BLaER1 treated with 17β-estradiol and CSF1 and Interleukin-3, amounts not matched to agents 10 nM and 100 nM (cell line): ENCODE data around the gene DOK3.

Source experiments
- H3K27ac ChIP-seq, 11 experiments: shearing (Covaris generic); formaldehyde crosslinking; 2 replicates each; pipeline ENCODE4 v1.8.1; 2022
- H3K27me3 ChIP-seq, 11 experiments: shearing (Covaris generic); formaldehyde crosslinking; 2 replicates each; pipeline ENCODE4 v1.8.1; 2022
- H3K36me3 ChIP-seq, 11 experiments: shearing (Covaris generic); formaldehyde crosslinking; 2 replicates each; pipeline ENCODE4 v1.8.1; 2022
- H3K4me1 ChIP-seq, 10 experiments: shearing (Covaris generic); formaldehyde crosslinking; 2 replicates each; pipeline ENCODE4 v1.8.1; 2022
- H3K4me2 ChIP-seq, 11 experiments: shearing (Covaris generic); formaldehyde crosslinking; 2 replicates each; pipeline ENCODE4 v1.8.1; 2022
- H3K4me3 ChIP-seq, 10 experiments: shearing (Covaris generic); formaldehyde crosslinking; 2 replicates each; pipeline ENCODE4 v1.8.1; 2022
- H3K9ac ChIP-seq, 11 experiments: shearing (Covaris generic); formaldehyde crosslinking; 2 replicates each; pipeline ENCODE4 v1.8.1; 2022
- H3K9me3 ChIP-seq, 11 experiments: shearing (Covaris generic); formaldehyde crosslinking; replicated peaks in 1 of 11; 2 replicates each; pipeline ENCODE4 v1.8.1; 2022
- H4K20me1 ChIP-seq, 11 experiments: shearing (Covaris generic); formaldehyde crosslinking; 2 replicates each; pipeline ENCODE4 v1.8.1; 2022
- Cebpa-rat ChIP-seq, 11 experiments: shearing (Covaris generic); IDR thresholded peaks; 2 replicates each; pipeline ENCODE4 v1.8.1; 2022

The DOK3 gene

DNA sequence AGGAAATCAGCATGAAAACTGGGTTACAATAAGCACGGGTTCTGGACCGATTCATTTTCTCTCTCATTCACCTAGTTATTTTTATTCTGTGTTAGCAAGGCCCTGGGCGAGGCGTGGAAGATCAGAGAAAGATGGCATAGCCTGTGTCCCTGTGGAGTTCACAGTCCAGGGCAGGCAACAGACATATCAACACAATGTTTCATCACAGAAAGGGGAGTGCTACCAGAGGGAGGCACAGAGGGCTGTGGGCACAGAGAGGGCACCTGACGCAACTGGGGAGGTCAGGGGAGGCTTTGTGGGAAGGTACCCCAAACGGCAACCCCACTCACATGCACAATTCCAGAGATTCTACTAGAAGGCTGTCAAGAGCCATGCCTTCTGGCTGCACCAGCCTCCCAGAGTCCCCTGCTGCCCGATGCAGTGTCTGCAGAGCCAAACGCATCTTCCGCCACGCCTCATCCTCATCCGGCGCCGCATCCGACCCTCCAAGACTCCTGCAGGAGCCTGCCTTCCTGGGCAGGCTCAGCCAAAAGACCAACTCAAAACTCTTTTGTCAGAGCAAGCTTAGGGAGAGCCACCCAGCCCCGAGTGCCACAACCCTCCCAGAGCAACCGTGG is 43.3 kb upstream of the DOK3 start:
- Histone ChIP-seq H3K9me3 (no peaks in the 10 kb centered on the region), H4K20me1 (peaks cover 33 to 62% (median 58%) of the 10 kb centered on the region in 11 experiments; a peak in 21 of 22 replicates), H3K27me3 (no peaks in the 10 kb centered on the region), H3K4me3 (peak overlapping the region; percentile 89 to 99 (median 92)), H3K27ac (peak overlapping the region in 9 of 11 experiments; percentile 83 to 93 (median 90); a peak in 18 of 22 replicates), H3K4me1 (peaks cover 35 to 63% (median 51%) of the 10 kb centered on the region in 10 experiments), H3K9ac (peak overlapping the region; percentile 89 to 97 (median 95)), H3K4me2 (peak overlapping the region; percentile 85 to 98 (median 96)), H3K36me3 (peaks cover 21 to 50% (median 44%) of the 10 kb centered on the region in 11 experiments; a peak in 21 of 22 replicates)
- 0 out of 22 replicates have a peak, but pooled peaks of 1 of the 11 experiments have one; percentile 18 for TF ChIP-seq Cebpa-rat (IDR thresholded peaks at IDR 0.05)

GRCh38 chr5:177550122-177550521 is 40.5 kb upstream of the DOK3 start:
- H3K4me3 ChIP-seq, result no peak overlapping the region
- H3K9ac ChIP-seq, result no peak overlapping the region
- peaks cover 21 to 72% (median 58%) of the 10 kb centered on the region in 11 experiments; a peak in 21 of 22 replicates for H3K36me3 ChIP-seq
- H3K27ac ChIP-seq, result no peak overlapping the region; a peak in 1 of 22 replicates
- peak overlapping the region in 7 of 11 experiments; percentile 0 to 39 (median 5); a peak in 7 of 22 replicates for H3K4me2 ChIP-seq
- H3K9me3 ChIP-seq, result no peaks in the 10 kb centered on the region
- no peak for TF ChIP-seq Cebpa-rat (IDR thresholded peaks at IDR 0.05)
- peaks cover 41 to 90% (median 83%) of the 10 kb centered on the region in 11 experiments; a peak in 21 of 22 replicates for H4K20me1 ChIP-seq
- H3K27me3 ChIP-seq, result no peaks in the 10 kb centered on the region
- peaks cover 49 to 88% (median 73%) of the 10 kb centered on the region in 10 experiments for H3K4me1 ChIP-seq

- Histone ChIP-seq H3K27me3 (no peaks in the 10 kb centered on the region), H3K4me3 (no peak overlapping the region), H3K9ac (peak overlapping the region in 3 of 11 experiments; percentile 4 to 9 (median 7); a peak in 3 of 22 replicates), H3K4me1 (peaks cover 47 to 95% (median 82%) of the 10 kb centered on the region in 10 experiments), H3K27ac (peak overlapping the region in 9 of 11 experiments; percentile 0 to 48 (median 24); a peak in 10 of 22 replicates), H3K36me3 (peaks cover 28 to 87% (median 67%) of the 10 kb centered on the region in 11 experiments; a peak in 21 of 22 replicates), H3K4me2 (peak overlapping the region in 6 of 11 experiments; percentile 13 to 76 (median 47); a peak in 12 of 22 replicates), H3K9me3 (no peaks in the 10 kb centered on the region), H4K20me1 (peaks cover 39 to 100% (median 94%) of the 10 kb centered on the region in 11 experiments)
- no peak for TF ChIP-seq Cebpa-rat (IDR thresholded peaks at IDR 0.05)
These were observed 38.9 kb upstream of the DOK3 start for GRCh38 chr5:177548495-177548894.

GRCh38 chr5:177547736-177548135 is 38.1 kb upstream of the DOK3 start:
- Histone ChIP-seq H3K9ac (peak overlapping the region in 1 of 11 experiments; percentile 4; a peak in 2 of 22 replicates), H3K27me3 (no peaks in the 10 kb centered on the region), H4K20me1 (peaks cover 39 to 100% (median 94%) of the 10 kb centered on the region in 11 experiments), H3K36me3 (peaks cover 33 to 93% (median 72%) of the 10 kb centered on the region in 11 experiments; a peak in 21 of 22 replicates), H3K27ac (peak overlapping the region in 7 of 11 experiments; percentile 0 to 48 (median 10); a peak in 10 of 22 replicates), H3K4me2 (peak overlapping the region in 5 of 11 experiments; percentile 17 to 76 (median 67); a peak in 8 of 22 replicates), H3K4me1 (peaks cover 40 to 94% (median 75%) of the 10 kb centered on the region in 10 experiments), H3K4me3 (no peak overlapping the region), H3K9me3 (no peaks in the 10 kb centered on the region)
- TF ChIP-seq Cebpa-rat (IDR thresholded peaks at IDR 0.05), result no peak

DNA sequence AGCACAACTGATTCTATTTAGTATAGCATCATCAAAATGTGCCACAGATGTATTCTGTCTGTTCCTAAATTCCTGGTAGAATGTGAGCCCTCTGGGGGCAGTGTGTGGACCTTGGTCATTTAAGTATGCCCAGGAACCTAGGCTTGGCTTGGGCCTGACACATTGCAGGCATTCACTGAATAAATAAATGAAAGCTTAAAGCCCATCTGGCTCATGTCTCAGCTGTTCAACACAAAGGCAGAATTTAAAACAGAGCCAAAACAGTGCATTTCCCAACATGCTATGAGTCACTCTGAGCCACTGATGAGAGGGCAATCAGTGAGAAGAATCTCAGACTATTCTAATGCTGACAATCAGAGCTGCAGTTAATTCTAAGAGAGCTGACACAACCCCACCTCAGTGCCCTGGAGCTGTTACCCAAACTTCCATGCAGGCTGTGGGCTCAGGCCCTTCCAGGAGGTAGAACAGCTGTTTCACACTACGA is 36.7 kb upstream of the DOK3 start:
- H3K4me2 ChIP-seq, result peak overlapping the region; percentile 29 to 85 (median 71); a peak in 20 of 22 replicates
- TF ChIP-seq Cebpa-rat (IDR thresholded peaks at IDR 0.05), result 0 out of 22 replicates have a peak, but pooled peaks of 2 of the 11 experiments have one; percentile 7 to 45
- no peaks in the 10 kb centered on the region for H3K27me3 ChIP-seq
- peak overlapping the region; percentile 15 to 83 (median 75); a peak in 21 of 22 replicates for H3K27ac ChIP-seq
- H3K36me3 ChIP-seq, result peaks cover 27 to 92% (median 69%) of the 10 kb centered on the region in 11 experiments; a peak in 21 of 22 replicates
- peaks cover 29 to 81% (median 67%) of the 10 kb centered on the region in 10 experiments for H3K4me1 ChIP-seq
- peak overlapping the region; percentile 40 to 67 (median 59); a peak in 19 of 22 replicates for H3K9ac ChIP-seq
- H4K20me1 ChIP-seq, result peaks cover 45 to 100% (median 92%) of the 10 kb centered on the region in 11 experiments
- no peaks in the 10 kb centered on the region for H3K9me3 ChIP-seq
- H3K4me3 ChIP-seq, result no peak overlapping the region

DNA sequence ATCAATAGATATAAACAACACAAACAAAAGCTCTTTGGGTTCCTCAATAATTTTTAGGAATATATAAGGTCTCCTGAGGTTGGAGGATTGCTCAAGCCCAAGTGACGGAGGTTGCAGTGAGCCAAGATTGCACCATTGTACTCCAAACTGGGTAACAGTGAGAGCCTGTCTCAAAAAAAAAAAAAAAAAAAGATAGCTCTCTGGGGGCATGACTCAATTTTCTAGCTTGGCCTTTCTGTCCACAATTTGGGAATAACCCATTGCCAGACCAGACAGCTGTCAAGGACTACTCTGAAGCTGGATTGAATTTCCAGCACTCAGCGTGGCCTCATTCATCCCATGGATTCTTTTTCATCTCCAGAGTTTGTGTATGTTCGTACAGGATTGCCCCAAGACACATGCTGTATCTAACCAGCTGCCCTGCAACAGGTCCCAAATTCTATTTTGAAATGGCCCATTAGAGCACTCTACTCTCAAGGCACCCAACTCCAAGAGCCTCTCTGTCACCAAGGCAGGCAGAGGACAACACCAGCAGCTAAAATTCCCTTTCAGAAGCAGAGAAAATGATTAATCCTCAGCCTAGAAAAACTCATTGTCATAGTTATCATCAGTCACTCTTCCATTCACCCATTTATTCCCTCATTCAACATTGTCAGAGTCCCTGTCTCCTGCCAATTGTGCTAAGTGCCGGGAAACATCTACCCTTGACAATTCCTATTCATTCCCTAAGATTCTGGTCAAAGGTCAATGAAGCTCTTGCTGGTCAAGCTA is 36.0 kb upstream of the DOK3 start:
- H3K9ac ChIP-seq, result peak overlapping the region; percentile 40 to 67 (median 59); a peak in 19 of 22 replicates
- peaks cover 22 to 91% (median 67%) of the 10 kb centered on the region in 11 experiments for H3K36me3 ChIP-seq
- H4K20me1 ChIP-seq, result peaks cover 42 to 100% (median 92%) of the 10 kb centered on the region in 11 experiments
- H3K4me1 ChIP-seq, result peaks cover 27 to 76% (median 63%) of the 10 kb centered on the region in 10 experiments
- no peaks in the 10 kb centered on the region for H3K9me3 ChIP-seq
- peak overlapping the region; percentile 15 to 83 (median 75); a peak in 21 of 22 replicates for H3K27ac ChIP-seq
- TF ChIP-seq Cebpa-rat (IDR thresholded peaks at IDR 0.05), result peak in 10 of 11 experiments; percentile 32 to 83 (median 64); a peak in 13 of 22 replicates
- H3K4me2 ChIP-seq, result peak overlapping the region; percentile 29 to 85 (median 71); a peak in 21 of 22 replicates
- no peaks in the 10 kb centered on the region for H3K27me3 ChIP-seq
- peak overlapping the region in 2 of 10 experiments; percentile 3 to 6; a peak in 1 of 20 replicates for H3K4me3 ChIP-seq

- no peaks in the 10 kb centered on the region for H3K27me3 ChIP-seq
- no peak overlapping the region for H3K4me3 ChIP-seq
- H3K9ac ChIP-seq, result no peak overlapping the region
- no peak for TF ChIP-seq Cebpa-rat (IDR thresholded peaks at IDR 0.05)
- H4K20me1 ChIP-seq, result peaks cover 55 to 100% (median 93%) of the 10 kb centered on the region in 11 experiments
- peak overlapping the region in 5 of 11 experiments; percentile 25 to 83 (median 75); a peak in 6 of 22 replicates for H3K27ac ChIP-seq
- peaks cover 18 to 50% (median 40%) of the 10 kb centered on the region in 10 experiments for H3K4me1 ChIP-seq
- H3K9me3 ChIP-seq, result no peaks in the 10 kb centered on the region
- peaks cover 38 to 93% (median 70%) of the 10 kb centered on the region in 11 experiments for H3K36me3 ChIP-seq
- no peak overlapping the region for H3K4me2 ChIP-seq
These were observed 33.3 kb upstream of the DOK3 start for GRCh38 chr5:177542816-177543465.

GRCh38 chr5:177540438-177540837 is 30.8 kb upstream of the DOK3 start:
- Histone ChIP-seq H3K9me3 (no peaks in the 10 kb centered on the region), H3K36me3 (peaks cover 63 to 96% (median 89%) of the 10 kb centered on the region in 11 experiments), H3K4me2 (no peak overlapping the region), H3K4me3 (no peak overlapping the region), H3K4me1 (peaks cover 7 to 26% (median 16%) of the 10 kb centered on the region in 10 experiments), H3K9ac (no peak overlapping the region), H3K27me3 (no peaks in the 10 kb centered on the region), H3K27ac (no peak overlapping the region), H4K20me1 (peaks cover 62 to 100% (median 88%) of the 10 kb centered on the region in 11 experiments)
- no peak for TF ChIP-seq Cebpa-rat (IDR thresholded peaks at IDR 0.05)
